HuH-7.5 (cell line): ENCODE measurements around the gene ANKRD11.
"Not testable (repeated sequence)": the region's sequence is repeated elsewhere in the genome, so short reads cannot be mapped to it uniquely, and the experiment has no call there.

Experiments used
- DNase-seq: peaks from one replicate; pipeline ENCODE4 v3.0.0; 2011; ENCODE audit warnings: low spot score

ANKRD11 gene

DNA sequence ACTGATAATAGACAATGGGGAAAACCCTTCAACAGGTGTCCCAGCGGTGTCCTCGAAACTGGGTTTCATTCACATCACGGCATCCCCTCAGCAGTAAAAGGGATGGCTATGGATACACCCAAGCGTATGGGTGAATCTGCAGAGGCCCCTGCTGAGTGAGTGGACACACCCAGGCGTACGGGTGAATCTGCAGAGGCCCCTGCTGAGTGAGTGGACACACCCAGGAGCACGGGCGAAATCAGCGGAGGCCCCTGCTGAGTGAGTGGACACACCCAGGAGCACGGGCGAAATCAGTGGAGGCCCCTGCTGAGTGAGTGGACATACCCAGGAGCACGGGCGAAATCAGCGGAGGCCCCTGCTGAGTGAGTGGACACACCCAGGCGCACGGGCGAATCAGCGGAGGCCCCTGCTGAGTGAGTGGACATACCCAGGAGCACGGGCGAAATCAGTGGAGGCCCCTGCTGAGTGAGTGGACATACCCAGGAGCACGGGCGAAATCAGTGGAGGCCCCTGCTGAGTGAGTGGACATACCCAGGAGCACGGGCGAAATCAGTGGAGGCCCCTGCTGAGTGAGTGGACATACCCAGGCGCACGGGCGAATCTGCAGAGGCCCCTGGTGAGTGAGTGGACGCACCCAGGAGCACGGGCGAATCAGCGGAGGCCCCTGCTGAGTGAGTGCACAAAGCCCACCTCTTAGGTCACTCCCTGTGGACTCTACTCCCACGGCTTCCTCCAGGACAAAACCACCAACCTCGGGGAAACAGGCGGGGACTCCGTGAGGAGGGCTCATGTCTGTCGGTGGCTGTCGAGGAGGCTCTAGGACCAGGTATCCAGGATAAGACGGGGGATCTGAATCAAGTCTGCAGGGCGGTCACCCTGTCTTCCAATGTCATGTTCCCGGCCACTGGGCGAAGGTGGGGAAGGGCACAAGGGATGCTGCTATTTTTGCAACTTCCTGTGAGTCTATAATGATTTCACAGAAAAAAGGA, 161.7 kb downstream of the ANKRD11 start:
- DNase-seq: not testable (repeated sequence)

DNA sequence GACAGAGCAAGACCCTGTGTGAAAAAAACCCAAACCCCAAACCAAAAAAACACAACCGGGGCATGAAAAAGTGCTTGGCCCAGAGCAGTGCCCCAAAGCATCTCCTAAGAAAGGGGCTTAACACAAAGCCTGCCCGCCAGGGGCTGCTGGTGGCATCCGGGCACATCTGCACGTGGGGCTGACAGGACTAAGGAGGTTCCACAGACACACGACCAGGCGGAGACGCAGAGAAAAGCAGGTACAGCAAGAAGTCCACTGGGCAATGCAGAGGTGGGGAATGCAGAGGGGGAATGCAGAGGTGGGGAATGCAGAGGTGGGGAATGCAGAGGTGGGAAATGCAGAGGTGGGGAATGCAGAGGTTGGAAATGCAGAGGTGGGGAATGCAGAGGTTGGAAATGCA, 163.6 kb downstream of the ANKRD11 start:
- no peak for DNase-seq

DNA sequence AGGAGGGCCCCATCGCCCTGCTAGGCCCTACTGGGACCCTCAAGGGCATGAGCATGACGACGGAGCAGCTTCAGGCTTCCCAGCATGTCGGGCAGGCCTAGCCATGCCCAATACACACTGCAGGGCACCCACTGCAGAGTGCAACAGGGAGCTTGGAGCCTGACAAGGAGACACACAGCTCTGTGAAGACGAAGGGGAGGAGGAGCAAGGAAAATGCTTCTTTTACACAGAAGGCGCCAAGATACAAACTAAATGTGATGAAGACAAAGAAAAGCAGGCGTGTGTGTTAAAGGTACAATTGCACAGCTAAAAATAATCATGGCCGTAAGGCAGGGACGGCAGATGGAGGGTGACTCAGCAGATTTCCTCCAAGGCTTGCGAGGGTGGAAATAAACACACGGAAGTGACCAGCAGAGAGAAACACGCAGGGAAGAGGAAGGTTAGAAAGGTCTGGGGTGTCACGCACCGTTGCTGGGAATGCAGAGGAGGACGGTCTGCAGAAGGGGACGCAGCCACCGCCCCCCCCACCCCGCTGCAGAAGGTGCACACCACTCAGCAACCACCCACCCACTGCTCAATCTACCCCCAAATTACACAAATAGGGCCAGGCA, 164.4 kb downstream of the ANKRD11 start:
- DNase-seq: no peak

DNA sequence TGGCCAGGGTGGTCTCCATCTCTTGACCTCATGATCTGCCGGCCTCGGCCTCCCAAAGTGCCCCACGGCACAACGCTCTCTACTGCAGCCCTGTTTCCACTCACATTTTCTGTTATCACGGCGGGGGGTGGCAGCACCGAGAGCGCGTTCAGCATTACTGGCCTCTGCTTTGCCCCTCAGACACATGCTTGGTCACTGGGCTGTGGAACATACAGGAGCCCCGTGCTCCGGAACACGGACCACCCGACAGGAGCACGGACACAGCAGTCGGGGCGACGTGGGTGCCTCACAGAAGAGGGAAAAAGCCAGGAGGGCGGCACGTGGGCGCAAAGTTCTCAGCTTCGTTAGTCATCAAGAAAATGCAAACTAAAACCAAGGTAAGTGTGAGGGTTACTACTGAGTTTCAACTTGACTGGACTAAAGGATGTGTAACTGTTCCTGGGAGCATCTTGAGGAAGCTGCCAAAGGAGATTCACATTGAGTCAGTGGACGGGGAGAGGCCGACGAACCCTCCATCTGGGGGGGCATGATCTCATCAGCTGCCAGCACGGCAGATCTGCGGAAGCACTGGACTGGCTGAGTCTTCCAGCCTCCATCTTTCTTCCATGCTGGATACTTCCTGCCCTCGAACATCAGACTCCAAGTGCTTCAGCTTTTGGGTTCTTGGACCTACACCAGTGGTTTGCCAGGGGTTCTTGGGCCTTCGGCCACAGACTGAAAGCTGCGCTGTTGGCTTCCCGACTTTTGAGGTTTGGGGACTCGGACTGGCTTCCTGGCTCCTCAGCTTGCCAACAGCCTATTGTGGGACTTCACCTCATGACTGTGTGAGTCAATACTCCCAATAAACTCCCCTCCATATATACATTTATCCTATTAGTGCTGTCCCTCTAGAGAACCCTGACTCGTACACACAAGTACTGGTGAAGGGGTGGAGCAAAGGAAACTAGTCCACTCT, 166.0 kb downstream of the ANKRD11 start:
- DNase-seq: no peak

DNA sequence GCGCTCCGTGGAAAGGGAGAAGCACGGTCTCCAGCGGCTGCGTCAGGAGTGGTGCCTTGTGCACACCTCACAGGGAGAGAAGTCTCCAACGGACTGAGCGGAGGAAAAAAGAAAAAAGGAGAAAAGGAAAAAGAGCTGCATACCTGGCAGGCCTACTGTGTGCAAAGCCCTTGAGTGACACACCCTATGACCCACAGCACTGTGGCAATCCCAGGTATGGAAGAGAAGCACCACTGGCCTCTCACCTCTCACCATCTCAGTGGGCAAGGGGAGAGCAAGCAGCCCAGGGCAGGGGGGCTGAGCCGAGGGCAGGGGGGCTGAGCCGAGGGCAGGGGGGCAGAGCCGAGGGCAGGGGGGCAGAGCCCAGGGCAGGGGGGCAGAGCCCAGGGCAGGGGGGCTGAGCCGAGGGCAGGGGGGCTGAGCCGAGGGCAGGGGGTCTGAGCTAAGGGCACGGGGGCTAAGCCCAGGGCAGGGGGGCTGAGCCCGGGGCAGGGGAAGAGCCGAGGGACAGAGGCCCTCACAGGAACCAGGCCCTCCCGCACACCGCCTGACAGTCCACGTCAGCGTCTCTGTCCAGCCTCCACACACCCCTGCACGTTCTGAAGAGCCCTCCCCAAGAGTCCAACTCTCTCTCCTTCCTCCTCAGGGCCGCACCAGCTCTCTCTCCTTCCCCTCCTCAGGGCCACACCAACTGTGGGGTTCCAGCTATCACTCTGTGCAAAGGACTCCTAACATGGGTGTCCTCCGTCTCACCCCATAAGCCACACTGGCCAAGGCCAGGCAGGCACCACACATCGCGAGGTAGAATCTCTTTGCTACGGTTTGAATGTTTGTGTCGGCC, 167.0 kb downstream of the ANKRD11 start:
- no peak for DNase-seq

DNA sequence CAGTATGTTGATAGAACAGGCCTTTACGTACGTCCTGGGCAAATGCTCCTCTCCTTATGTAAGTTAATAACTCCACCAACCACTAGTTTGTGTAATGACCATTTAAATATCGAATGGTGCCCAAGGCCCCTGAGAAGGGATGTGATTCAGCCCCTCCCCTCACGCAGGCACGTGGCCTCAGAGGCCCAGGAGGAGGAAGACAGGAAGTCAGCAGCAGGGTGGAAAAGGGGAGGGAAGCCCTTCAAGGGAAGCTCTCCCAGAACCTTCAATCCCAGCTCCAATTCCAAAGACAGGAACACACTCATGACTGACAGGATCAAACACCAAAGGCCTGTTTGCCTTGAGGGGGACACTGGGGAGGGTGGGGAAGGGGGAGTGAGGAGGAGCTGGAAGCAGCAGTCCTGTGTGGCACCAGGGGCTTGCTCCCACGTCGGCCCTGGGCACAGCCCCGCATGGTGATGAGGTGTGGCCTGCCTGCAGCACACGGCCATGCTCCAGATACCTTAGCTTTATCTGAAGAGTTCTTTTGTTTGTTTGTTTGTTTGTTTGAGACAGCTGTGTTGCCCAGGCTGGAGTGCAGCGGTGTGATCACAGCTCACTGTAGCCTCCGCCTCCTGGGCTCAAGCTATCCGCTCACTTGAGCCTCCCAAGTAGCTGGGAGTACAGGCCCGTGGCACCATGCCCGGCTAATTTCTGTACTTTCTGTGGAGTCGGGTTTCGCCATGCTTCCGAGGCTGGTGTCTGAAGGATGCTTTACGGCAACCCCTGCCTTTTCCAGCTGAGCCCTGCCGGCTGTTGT, 167.8 kb downstream of the ANKRD11 start:
- DNase-seq: no peak

DNA sequence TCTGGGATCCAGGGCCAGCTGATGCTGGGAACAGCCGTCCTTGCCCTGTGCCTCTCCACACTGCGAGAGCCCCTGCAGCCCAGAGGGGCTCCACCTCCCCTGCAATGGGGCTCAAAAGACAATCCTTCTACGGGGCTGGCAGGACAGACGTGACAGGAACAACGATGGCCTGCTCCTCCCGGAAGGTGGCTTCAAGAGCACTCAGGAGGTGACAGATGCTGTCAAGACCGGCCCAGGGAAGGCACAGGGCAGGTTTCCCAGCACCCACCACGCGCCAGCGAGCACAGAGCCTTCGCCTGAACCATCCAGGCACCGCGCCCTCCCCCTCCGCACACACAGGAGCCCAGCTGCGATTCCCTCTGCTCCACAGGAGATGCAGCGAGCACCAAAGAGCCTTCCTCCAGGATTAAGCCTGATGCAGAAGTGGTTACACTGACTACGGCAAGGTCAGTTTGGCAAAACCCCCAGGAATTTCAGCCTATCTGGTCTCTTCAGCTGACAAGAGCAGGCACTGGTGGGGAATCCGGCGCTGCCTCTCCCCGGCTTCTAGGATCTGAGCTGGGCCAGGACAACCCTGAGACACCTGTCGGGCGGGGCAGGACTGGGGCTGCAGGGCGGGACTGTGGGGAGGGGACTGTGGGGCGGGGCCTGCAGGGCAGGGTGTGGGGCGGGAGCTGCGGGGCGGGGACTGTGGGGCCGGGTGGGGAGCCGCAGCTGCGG, 169.4 kb downstream of the ANKRD11 start:
- no peak for DNase-seq

DNA sequence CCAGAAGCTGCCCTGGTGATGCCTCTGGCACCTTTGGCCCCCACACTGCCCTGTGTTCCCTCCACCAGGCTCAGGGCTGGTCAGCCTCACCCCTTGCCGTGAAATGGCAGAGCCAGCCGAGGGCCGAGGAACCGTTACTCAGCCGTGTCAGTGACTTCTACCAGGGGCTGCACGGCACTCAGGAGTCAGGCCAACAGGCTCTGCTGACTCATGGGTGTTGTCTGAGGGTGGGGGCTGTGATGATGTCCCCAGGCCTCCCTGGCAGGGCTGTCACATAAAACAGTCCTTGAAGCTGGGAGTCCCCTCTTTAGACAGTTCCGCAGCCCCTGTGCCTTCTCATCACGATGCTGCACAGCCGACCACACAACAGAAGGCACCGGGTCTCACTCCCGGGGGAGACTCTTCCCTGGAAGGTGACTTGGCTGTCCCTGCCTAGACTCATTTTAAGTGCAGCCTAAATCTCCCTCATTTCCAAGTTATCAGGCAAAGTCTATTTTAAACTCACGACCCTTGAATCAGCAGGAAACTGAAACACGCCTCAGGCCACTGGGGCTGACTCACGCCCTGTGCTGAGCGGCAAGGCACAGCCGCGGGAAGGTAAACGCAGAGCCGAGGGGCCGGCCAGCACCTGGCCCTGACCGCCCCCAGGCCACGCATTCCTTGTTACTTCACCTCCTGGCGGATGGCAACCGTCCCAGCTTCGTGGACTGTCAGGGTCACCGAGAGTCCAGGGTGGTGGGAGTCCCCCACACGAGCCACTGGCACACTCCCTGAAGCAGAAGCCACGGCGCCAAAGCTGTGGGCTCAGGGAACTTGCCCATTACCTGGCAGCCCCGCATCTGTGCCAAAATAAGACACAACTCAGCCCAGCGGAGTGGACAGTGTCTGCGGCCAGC, 170.2 kb downstream of the ANKRD11 start:
- peak; percentile 76 for DNase-seq

DNA sequence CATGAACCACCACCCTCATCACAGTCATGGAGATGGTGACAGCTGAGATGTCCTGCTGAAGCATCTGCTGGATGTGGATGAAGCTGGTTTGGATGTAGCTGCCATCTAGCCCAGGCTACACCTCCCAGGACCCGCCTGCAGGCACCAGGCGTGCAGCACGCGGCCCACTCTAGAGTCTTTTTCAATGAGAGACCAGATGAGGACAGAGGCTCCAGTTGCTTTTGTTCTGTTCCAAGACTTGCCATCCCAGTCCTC, 170.8 kb downstream of the ANKRD11 start:
- DNase-seq: no peak

DNA sequence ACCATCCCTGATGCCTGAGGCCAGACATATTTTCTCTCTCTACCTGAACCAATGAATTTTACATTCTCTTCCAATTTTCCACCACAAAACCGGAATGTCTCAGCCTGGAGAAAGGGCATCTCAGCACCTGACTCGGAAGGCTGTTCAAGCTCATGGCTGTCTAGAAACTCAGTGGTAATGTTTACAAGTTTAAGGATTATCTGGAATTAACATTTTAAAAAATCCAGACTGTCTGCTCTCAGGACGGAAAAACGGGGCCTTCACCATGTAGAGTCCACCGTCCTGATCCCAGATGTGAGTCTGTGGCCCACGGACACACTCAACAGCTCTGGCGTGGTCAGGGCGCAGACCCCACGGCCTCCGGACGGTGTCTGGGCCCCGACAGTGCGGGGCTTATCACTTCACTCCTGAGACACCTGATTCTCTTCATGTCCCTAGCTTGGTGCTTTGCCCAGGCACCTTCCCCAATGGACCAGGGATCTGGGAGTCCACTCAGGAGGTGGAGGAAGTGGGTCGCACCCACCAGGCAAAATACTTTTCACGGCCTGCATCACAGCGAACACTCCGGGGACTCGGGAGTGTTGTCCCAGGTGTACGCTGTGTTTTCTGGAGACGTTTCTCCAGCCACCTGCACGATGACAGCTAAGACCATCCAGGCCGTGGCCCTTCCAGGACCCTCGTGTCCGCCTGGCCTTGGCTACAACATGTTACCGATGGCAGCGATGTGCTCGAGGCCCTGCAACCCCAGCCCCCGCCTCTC, 171.3 kb downstream of the ANKRD11 start:
- no peak for DNase-seq

DNA sequence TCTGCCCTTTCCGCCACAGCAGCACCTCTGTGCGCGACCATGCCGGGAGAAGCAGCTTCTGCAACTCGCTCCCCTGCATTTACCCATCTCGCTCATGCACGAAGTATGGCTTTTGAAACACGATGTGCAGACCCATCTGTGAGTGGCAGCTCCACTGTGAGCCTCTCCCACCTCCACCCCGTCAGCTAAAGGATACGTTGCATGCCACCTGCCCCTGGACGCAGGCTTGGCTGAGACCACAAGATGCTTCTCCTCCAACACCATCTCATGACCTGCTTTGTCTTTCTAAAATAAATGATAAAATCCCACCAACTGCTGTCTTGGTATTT, 172.0 kb downstream of the ANKRD11 start:
- no peak for DNase-seq

DNA sequence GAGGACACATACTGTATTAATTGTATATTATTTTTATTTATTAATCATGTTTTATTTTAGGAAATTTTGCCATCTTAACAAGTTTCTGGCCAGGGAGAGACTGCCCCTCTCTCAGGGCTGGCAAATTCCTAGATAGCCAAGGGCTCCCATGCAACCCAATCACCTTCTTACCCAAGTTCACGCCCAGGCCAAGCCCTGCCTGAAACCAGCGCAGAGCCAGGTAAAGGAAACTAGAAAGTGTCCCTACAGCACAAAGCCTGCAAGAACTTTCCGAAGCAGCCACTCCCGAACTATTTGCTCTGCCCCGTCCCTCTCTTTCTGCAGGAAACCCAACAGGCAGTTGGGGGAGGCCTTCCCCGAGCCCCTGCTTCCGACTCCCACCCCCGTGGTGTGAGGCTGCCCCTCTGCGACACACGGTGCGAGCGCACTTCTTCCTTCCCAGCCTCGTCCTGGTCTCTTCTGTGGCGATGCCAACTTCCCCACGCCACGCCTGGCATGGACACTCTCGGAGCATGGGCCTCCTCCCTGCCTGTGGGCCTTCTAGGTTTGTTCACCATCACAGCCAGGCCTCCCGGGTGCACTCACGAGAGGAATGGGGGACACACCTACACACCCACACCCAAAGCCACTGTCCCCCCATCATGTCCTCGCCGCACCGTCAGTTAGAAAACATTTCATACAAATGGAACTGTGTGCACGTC, 172.5 kb downstream of the ANKRD11 start:
- DNase-seq: no peak

DNA sequence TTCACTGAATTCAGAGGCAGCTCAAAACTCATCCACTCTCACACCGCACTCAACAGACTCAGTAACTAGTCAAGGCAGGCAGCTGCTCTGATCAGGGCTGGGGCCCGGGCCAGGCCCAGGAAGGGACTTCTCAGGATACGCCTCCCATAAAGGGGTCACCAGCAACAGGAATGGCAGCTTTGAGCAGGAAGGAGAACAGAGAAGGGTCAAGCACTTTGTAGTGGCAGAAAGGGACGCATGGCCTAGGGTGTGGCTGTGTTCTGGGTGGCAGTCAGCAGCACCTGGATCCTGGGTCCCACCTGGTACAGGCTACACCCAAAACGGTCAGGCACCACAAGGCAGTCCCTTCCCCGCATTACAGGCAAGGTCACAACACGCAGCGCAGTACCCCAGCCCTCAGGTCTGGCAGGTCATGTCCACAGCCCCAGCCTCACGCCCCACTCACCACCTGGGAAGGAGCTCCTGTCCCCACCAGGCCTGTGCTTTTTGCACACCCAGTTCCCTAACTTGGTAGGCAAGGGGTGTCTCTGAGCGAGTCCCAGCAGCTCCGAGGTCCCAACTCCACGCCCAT, 173.2 kb downstream of the ANKRD11 start:
- DNase-seq: no peak

DNA sequence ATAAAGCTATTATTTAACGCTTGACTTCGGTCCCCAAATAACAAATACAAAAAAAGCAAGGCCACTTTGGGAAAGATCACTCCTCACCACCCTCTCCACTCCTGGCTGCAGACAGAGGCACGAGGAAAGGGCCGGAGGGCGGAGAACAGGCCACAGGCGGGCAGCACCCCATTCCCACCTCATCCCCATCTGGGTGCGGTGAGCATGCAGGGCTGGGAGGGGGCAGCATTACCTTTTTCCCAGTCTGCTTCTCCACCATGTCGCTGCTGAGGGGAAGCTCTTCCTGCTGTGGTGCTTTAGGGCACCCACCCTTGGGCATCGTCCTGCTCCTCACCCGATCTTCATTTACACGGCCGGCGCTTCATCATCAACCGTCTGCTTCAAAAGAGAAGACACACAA, 173.7 kb downstream of the ANKRD11 start:
- DNase-seq: no peak

DNA sequence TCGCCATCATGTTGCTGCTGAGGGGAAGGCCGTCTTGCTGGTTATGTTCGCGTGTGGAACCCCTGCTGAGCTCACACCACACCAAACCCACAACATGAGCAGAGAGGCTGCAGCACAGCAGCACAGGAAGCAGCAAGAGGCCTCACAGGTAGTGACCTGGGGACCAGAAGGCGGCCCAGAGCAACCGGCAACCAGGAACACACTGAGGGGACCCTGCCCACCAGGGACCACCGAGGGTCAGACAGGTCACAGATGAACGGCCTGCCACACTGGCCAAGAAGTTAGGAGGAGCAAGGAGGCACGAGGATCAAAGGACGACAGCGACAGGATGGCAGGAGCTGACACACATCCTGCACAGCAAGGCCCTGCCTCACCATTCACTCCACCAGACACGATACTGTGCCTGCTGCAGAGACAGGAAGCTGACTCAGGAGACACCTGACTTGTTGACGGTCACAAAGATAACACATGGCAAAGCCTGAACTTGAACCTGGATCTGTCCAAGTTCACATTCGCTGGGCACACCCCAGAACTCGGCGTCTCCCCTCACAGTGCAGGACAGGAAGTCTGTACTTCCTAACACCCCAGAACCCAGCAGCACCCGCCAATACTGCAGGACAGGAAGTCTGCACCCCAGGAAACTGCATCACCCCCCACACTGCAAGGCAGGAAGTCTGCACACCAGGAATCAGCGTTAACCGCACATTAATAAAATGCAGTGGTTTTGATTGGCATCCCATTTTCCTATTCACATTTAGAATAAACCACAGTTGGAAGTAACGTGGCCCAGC, 174.4 kb downstream of the ANKRD11 start:
- DNase-seq: no peak

DNA sequence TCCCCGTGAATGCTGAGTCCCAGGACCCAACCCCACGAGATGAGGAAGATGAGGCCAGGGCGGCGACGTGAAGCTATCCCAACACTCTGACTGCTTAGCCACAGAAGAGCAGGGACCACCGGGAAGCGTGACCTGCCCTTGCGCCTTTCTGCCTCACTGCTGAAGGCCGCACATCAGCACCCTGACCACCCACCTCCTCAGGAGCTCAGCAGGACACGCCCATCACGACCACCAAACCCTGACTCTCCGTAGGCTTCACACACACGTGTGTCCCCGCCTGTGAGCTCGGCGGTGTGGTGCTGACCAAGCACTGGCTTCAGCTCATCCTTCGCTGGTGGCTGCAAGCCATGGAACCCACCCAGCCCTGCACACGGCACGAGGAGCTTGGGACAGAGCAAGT, 175.1 kb downstream of the ANKRD11 start:
- DNase-seq: no peak

DNA sequence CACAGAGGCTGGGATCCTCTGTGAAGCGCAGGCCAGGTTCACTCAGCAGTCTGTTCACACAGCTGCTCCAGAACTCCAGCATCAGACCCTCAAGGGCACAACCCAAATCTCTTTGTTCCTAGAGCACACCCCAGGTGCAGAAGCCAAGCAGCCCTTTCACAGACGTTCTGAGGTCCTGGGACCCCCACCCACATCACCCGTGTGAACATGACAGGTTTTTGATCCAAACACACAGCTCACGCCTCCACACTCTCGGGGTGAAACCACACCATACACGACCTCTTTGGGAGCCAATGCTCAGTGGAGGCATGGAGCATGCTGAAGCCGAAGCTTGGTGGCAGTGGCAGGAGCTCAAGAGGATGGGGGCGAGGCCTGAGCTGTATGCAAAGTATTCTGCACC, 175.5 kb downstream of the ANKRD11 start:
- no peak for DNase-seq
